ENCODE measurements around the gene PHACTR4. TPM values are rescaled to one million over a fixed set of nuclear protein-coding genes. Genes with fewer than 3 reads are reported as not detected.

PHACTR4 gene
- total RNA-seq, 6 donors from 2014 or later = 28.8 to 38.7 (median 33.9) TPM

DNA sequence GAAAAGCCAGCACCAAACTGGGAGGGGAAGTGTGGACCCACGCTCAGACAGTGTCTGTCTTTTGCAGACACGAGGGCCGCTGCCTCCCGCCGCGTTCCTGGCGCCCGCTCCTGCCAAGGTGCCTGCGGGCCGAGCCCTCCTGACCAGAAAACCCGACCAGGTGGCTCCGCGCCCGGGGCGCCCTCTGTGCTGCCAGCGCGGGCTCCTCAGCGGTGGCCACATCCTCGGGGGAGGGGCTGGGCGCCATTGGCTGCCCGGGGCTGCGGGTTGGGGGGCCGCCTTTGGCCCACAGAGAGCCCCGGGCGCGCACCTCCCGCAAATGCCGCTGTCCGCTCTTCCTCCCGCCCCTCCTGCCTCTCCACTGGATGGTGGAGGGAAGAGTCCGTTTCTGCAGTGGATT lies 160.9 kb downstream of the PHACTR4 start:
- Histone ChIP-seq H3K36me3 (peaks cover 0 to 20% (median 10%) of the 10 kb centered on the region in 4 donors), H3K4me3 (no peak overlapping the region), H3K27me3 (no peaks in the 10 kb centered on the region), H3K4me1 (peaks cover 0 to 13% (median 0%) of the 10 kb centered on the region in 4 donors), H3K27ac (peak overlapping the region in 1 of 4 donors; percentile 31), H3K9me3 (no peaks in the 10 kb centered on the region)
- WGBS, 2 donors = 95 to 98% methylated on average over 27 to 31 of the region's 31 CpGs
- ATAC-seq (ENCODE audit: low FRiP score in 2 of 2) = no peak
- DNase-seq = peak in 1 of 2 donors; percentile 84
- TF ChIP-seq POLR2AphosphoS5 (IDR thresholded peaks at IDR 0.05) = no peak
- TF ChIP-seq, protein P1, sequence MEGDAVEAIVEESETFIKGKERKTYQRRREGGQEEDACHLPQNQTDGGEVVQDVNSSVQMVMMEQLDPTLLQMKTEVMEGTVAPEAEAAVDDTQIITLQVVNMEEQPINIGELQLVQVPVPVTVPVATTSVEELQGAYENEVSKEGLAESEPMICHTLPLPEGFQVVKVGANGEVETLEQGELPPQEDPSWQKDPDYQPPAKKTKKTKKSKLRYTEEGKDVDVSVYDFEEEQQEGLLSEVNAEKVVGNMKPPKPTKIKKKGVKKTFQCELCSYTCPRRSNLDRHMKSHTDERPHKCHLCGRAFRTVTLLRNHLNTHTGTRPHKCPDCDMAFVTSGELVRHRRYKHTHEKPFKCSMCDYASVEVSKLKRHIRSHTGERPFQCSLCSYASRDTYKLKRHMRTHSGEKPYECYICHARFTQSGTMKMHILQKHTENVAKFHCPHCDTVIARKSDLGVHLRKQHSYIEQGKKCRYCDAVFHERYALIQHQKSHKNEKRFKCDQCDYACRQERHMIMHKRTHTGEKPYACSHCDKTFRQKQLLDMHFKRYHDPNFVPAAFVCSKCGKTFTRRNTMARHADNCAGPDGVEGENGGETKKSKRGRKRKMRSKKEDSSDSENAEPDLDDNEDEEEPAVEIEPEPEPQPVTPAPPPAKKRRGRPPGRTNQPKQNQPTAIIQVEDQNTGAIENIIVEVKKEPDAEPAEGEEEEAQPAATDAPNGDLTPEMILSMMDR (IDR thresholded peaks at IDR 0.05) = no peak
- no peak for TF ChIP-seq EP300 (IDR thresholded peaks at IDR 0.05)
- TF ChIP-seq POLR2A (IDR thresholded peaks at IDR 0.05) = no peak

DNA sequence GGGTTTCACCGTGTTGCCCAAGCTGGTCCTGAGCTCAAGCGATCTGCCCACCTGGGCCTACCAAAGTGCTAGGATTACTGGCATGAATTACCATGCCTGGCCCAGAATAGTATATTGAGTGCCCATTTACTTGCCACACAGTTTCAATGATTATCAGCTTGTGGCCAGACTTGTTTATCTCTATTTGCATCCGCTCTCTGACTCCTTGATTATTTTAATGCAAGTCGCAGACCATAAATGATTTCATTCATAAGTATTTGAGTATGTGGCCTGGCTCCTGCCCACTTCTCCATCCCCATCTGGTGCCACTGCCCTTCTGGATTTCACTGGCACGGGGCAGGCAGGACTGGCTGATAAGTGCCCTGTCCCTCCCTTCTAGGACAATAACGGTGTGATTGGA lies 165.1 kb downstream of the PHACTR4 start:
- ATAC-seq (ENCODE audit: low FRiP score in 2 of 2) = no peak
- WGBS, 2 donors = 93 to 96% methylated on average over 4 to 6 of the region's 6 CpGs
- TF ChIP-seq POLR2A (IDR thresholded peaks at IDR 0.05) = no peak
- TF ChIP-seq POLR2AphosphoS5 (IDR thresholded peaks at IDR 0.05) = no peak
- TF ChIP-seq, protein P1 (IDR thresholded peaks at IDR 0.05) = no peak
- no peak for TF ChIP-seq EP300 (IDR thresholded peaks at IDR 0.05)
- Histone ChIP-seq H3K36me3 (peaks cover 6 to 43% (median 22%) of the 10 kb centered on the region in 4 donors), H3K27ac (no peak overlapping the region), H3K27me3 (no peaks in the 10 kb centered on the region), H3K4me3 (no peak overlapping the region), H3K9me3 (no peaks in the 10 kb centered on the region), H3K4me1 (peaks cover 0 to 5% (median 0%) of the 10 kb centered on the region in 4 donors)
- DNase-seq = no peak

DNA sequence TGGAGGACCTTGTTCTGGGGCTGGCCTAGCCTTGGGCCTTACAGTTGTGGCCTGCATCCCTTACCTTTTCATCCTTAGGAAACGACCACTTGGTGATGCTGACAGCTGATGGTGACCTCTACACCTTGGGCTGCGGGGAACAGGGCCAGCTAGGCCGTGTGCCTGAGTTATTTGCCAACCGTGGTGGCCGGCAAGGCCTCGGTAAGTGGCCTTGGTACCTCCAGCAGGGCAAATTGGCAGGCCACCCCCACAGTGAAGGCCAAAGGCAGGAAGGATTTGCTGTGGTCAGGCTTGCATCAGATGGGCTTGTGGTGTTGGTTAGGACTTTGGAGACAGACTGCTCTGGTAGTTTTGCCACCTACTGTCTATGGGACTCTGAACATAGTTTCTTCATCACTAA lies 165.6 kb downstream of the PHACTR4 start:
- Histone ChIP-seq H3K36me3 (peaks cover 6 to 43% (median 22%) of the 10 kb centered on the region in 4 donors), H3K27ac (no peak overlapping the region), H3K4me3 (no peak overlapping the region), H3K9me3 (no peaks in the 10 kb centered on the region), H3K4me1 (peaks cover 0 to 2% (median 0%) of the 10 kb centered on the region in 4 donors), H3K27me3 (no peaks in the 10 kb centered on the region)
- DNase-seq = no peak
- no peak for ATAC-seq (ENCODE audit: low FRiP score in 2 of 2)
- WGBS, 2 donors = 88 to 93% methylated on average over 3 to 6 of the region's 6 CpGs
- TF ChIP-seq POLR2AphosphoS5 (IDR thresholded peaks at IDR 0.05) = no peak
- TF ChIP-seq, protein P1 (IDR thresholded peaks at IDR 0.05) = no peak

DNA sequence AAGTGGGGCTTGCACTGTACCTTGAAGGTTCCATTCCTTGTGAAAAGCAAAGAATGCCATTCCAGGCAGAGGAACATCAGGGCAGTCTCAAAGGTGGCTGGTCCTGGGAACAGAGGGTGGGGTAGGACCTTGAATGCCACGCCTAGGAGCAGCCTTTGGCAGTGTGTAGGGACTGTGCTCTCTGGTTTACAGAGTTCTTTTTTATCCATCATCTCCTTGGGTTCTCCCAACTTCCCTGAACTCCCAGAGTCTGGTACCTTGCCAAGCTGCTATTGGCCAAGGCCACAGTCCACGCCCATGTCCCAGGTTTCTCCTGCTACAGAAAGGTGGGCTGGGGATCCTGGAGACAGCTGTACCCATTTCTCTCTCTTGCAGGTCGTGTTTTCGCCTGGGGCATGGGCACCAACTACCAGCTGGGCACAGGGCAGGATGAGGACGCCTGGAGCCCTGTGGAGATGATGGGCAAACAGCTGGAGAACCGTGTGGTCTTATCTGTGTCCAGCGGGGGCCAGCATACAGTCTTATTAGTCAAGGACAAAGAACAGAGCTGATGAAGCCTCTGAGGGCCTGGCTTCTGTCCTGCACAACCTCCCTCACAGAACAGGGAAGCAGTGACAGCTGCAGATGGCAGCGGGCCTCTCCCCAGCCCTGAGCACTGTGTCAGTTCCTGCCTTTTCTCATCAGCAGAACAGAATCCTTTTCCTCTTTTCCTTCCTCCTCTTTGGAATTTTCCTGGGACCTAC lies 168.1 kb downstream of the PHACTR4 start:
- H3K36me3 ChIP-seq = peaks cover 6 to 31% (median 17%) of the 10 kb centered on the region in 4 donors
- no peaks in the 10 kb centered on the region for H3K27me3 ChIP-seq
- peaks cover 0 to 8% (median 3%) of the 10 kb centered on the region in 4 donors for H3K4me1 ChIP-seq
- no peaks in the 10 kb centered on the region for H3K9me3 ChIP-seq
- H3K4me3 ChIP-seq = no peak overlapping the region
- no peak overlapping the region for H3K27ac ChIP-seq
- no peak for DNase-seq
- WGBS, 2 donors = 89 to 95% methylated on average over 3 to 8 of the region's 8 CpGs
- TF ChIP-seq EP300 (IDR thresholded peaks at IDR 0.05) (no peak), POLR2AphosphoS5 (IDR thresholded peaks at IDR 0.05) (no peak), POLR2A (IDR thresholded peaks at IDR 0.05) (no peak)
- TF ChIP-seq, protein P1 (IDR thresholded peaks at IDR 0.05) = no peak
- no peak for ATAC-seq (ENCODE audit: low FRiP score in 2 of 2)

DNA sequence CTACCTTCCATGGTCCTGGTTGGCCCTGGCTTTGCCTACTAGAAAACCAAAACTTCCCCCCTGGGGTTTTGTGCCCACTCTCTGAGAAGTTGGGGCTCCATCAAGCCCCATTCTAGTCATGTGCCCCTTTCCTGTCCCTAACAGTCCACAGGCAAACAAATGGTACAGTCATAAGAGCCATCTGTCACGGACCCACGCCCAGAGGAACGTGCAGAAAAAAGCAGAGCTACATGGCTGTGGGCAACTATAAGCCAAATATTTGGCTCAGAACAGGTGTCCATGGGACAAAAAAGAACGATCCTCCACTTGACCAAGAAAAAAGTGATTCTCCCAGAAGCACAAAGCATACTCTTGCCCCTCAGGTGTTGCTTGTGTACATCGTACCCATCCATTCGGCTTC lies 168.7 kb downstream of the PHACTR4 start:
- Histone ChIP-seq H3K27me3 (no peaks in the 10 kb centered on the region), H3K4me1 (peaks cover 0 to 8% (median 3%) of the 10 kb centered on the region in 4 donors), H3K4me3 (no peak overlapping the region), H3K36me3 (peaks cover 6 to 31% (median 17%) of the 10 kb centered on the region in 4 donors), H3K9me3 (no peaks in the 10 kb centered on the region), H3K27ac (no peak overlapping the region)
- no peak for DNase-seq
- no peak for ATAC-seq (ENCODE audit: low FRiP score in 2 of 2)
- WGBS, 2 donors = 84 to 89% methylated on average over 6 of the region's 6 CpGs
- no peak for TF ChIP-seq POLR2AphosphoS5 (IDR thresholded peaks at IDR 0.05)
- TF ChIP-seq POLR2A (IDR thresholded peaks at IDR 0.05) = no peak
- TF ChIP-seq EP300 (IDR thresholded peaks at IDR 0.05) = no peak
- TF ChIP-seq, protein P1 (IDR thresholded peaks at IDR 0.05) = no peak
